Pericardium fibroblast (primary cell): Measurements from ENCODE around the gene RPL28. TPM values are rescaled to one million over a fixed set of nuclear protein-coding genes. Genes with fewer than 3 reads are reported as not detected.

Source experiments
- total RNA-seq: library from RNA; depleted of rRNA; stranded (reverse); fragments of >200 nt; gene quantifications from 2 replicates; pipeline ENCODE4 v1.2.3, GENCODE V29; 2015

Gene RPL28
- total RNA-seq: 452 and 1,009 TPM in 2 replicates

DNA sequence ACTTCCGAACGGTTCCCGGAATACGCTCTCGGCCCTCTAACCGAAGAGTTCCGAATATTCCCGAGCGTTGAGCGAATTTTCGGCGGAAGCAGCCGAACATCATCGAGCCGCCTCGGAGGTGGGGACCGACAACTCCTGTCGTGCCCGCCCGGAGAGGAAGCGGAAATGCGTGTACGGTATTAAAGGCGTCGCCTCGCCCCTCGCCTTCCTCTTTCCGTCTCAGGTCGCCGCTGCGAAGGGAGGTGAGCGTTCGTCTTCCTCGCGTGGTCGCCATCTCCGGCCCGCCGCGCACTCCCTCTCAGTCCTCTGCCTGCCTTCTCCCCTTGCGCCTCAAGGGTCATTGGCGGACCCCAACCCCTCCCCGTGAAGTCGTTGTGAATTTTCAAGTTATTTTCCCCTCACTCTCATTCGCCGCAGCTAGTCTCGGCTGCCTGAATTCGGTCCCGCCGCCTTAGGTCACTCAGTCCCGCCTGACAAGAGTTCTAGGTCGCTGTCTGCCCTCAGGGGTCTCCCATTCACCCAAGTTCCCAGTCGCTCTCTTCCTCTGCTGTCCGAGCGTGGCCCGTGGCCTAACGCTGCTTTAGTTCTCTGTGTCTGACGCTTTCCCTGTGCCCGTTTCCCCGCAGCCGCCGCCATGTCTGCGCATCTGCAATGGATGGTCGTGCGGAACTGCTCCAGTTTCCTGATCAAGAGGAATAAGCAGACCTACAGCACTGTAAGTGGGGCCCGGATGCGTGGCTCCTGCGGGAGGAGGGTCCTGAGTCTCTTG lies at the start of gene RPL28:
Gene RPL28, plus strand, starts transcription at position 209 of the 769 bp plus-strand sequence. Its CDS starts 426 bp downstream, at position 635.

GRCh38 chr19:55339105-55339888 lies 46.4 kb upstream of the RPL28 start, which contains the start of gene KMT5C:
Gene KMT5C, plus strand, starts transcription at chr19:55339876. Its CDS starts 2,061 bp downstream, at chr19:55341937.

DNA sequence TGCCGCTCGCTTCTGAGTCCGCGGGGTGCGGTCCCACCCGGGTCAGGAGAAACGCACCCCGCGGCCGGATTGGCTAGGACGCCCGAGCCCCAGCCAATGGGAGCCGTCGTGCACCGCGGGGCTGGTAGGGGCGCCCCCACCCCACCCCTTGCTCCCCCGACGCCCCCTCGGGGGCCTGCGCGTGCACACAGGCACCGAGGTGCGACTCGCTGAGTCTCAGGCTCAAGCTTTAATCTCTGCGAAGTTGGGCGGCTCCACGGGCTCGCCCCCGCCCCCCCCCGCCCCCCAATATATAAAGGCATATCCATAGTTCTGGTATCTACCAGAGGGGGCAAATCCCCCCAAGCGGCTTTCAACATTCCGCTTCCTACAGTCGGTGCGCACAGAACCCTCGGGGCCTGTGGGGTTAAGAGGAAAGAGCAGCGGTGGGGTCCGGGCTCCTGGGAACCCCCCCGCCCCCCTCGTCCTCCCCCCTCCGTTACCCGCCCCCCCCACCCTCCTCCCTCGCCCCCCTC lies 31.0 kb upstream of the RPL28 start, which contains the start of gene COX6B2:
Gene COX6B2, minus strand, starts transcription at position 22 of the 515 bp plus-strand sequence. CDS start 198 bp downstream, outside the sequence.

GRCh38 chr19:55362990-55363716 lies 22.6 kb upstream of the RPL28 start, which contains the start of gene GARIN5B:
Gene GARIN5B, minus strand, starts transcription at chr19:55363260. Its CDS starts 194 bp downstream, at chr19:55363066.

GRCh38 chr19:55370305-55370988 lies 15.3 kb upstream of the RPL28 start, which contains the start of gene IL11:
Gene IL11, minus strand, starts transcription at chr19:55370463. Its CDS starts 153 bp downstream, at chr19:55370310.

DNA sequence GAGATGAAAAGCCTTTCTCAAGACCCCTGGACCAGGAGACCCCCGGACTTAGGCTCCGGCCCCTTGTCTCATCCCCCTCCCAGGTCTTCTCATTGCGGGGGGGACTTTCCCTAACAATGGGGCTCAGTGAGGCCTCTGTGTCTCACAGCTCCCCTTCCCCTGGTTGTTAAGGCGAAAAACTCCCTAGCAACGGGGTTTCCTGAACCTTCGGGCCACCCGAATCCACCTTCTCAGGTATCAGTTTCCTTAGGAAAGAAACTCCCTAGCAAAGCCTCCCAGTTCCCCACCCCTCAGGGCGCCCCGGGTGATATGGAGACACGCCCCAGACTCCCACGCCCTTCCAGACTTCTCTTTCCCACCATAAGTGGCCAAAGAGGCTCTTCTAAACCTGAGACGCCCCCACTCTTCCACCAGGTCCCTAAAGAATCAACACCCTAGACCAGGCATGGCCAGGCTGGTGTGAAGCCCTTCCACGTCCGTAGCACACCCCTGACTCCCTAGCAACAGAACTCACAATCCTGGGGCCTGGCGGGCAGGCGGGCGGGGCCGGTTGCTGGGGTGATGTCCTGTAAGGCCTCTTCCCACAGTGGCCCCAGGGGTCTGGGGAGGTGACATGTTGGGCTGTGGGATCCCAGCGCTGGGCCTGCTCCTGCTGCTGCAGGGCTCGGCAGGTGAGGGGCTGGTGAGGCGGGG lies 9.3 kb upstream of the RPL28 start, which contains the start of gene TMEM190:
Gene TMEM190, plus strand, starts transcription at position 586 of the 693 bp plus-strand sequence. Its CDS starts 28 bp downstream, at position 614.

GRCh38 chr19:55384131-55384919 lies 1.4 kb upstream of the RPL28 start, which contains the start of gene TMEM238:
Gene TMEM238, minus strand, starts transcription at chr19:55384292. Its CDS starts 33 bp downstream, at chr19:55384259.

GRCh38 chr19:55407550-55407799 lies 21.7 kb downstream of the RPL28 start, which contains the start of gene UBE2S:
Gene UBE2S, minus strand, starts transcription at chr19:55407788. Its CDS starts 199 bp downstream, at chr19:55407589.

DNA sequence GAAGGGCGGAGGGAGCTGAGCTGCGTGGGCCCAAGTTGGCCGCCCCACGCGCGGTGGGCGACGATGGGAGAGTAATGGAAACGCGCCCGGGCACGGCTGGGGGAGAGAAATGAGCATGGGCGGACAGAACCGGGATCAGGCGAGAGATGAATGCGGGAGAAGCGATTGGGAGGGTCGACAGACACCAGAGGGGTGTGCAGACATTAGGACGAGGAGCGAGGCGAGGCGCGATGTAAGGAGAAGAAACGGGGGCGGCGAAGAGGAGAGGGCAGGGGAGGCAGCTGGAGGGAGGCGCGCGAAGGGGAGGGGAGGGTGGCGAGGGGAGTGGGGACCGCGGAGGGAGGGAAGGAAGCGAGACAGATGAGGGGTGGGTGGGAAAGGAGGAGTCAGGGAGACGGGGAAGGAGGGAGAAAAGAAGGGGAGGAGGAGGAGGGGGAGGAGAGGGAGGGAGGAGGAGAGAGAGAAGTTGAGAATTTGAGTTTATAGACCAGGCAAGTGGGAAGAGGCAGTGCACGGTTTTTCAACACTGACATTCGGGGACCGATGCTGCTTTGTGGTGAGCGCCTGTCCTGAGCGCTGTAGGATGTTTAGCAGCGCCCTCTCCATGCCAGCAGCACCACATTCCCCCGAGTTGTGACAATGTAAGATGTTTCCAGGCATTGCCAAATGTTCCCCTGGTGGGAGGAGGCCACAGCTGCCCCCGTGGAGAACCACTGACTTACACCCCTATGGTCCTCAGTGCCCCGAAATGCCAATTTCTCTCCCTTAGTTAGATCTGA lies 57.5 kb downstream of the RPL28 start, which contains the start of gene SHISA7:
Gene SHISA7, minus strand, starts transcription at position 256 of the 779 bp plus-strand sequence. CDS start 437 bp downstream, outside the sequence.

Other genes with a start within 250 kb of the RPL28 start
- 5.4 and 9.0 TPM in 2 replicates for gene TNNT1, start 236.7 kb upstream of the RPL28 start, total RNA-seq
- gene TNNI3, start 228.2 kb upstream of the RPL28 start, total RNA-seq: 0.58 TPM in 1 of 2 replicates, not detected in the other
- 0.26 TPM in 1 of 2 replicates, not detected in the other for gene DNAAF3, start 219.3 kb upstream of the RPL28 start, total RNA-seq
- gene SYT5, start 205.6 kb upstream of the RPL28 start, total RNA-seq: 0.26 TPM in 1 of 2 replicates, not detected in the other
- 7.0 and 9.4 TPM in 2 replicates for gene PTPRH, start 176.4 kb upstream of the RPL28 start, total RNA-seq
- gene TMEM86B, start 157.2 kb upstream of the RPL28 start, total RNA-seq: 0.51 and 0.93 TPM in 2 replicates
- gene PPP6R1, start 126.9 kb upstream of the RPL28 start, total RNA-seq: 30.5 and 31.7 TPM in 2 replicates
- gene HSPBP1, start 105.8 kb upstream of the RPL28 start, total RNA-seq: 26.7 and 37.5 TPM in 2 replicates
- gene BRSK1, start 101.9 kb upstream of the RPL28 start, total RNA-seq: 2.2 and 8.6 TPM in 2 replicates
- not detected in 2 replicates for gene TMEM150B, start 60.6 kb upstream of the RPL28 start, total RNA-seq
- gene KMT5C, start 46.1 kb upstream of the RPL28 start, total RNA-seq: 6.4 and 6.5 TPM in 2 replicates
- not detected in 2 replicates for gene COX6B2, start 31.2 kb upstream of the RPL28 start, total RNA-seq
- not detected in 2 replicates for gene GARIN5B, start 22.7 kb upstream of the RPL28 start, total RNA-seq
- 0.77 TPM in 1 of 2 replicates, not detected in the other for gene IL11, start 15.5 kb upstream of the RPL28 start, total RNA-seq
- 0.17 TPM in 1 of 2 replicates, not detected in the other for gene TMEM190, start 9.1 kb upstream of the RPL28 start, total RNA-seq
- gene TMEM238, start 1.6 kb upstream of the RPL28 start, total RNA-seq: 0.23 and 0.60 TPM in 2 replicates
- 42.2 and 50.1 TPM in 2 replicates for gene UBE2S, start 21.9 kb downstream of the RPL28 start, total RNA-seq
- gene SHISA7, start 57.4 kb downstream of the RPL28 start, total RNA-seq: not detected in 2 replicates
- 86.5 and 89.5 TPM in 2 replicates for gene ISOC2, start 75.7 kb downstream of the RPL28 start, total RNA-seq
- gene C19orf85, start 78.8 kb downstream of the RPL28 start, total RNA-seq: not detected in 2 replicates
- gene ZNF628, start 90.7 kb downstream of the RPL28 start, total RNA-seq: 1.9 and 4.2 TPM in 2 replicates
- 16.6 and 25.1 TPM in 2 replicates for gene NAT14, start 99.3 kb downstream of the RPL28 start, total RNA-seq
- gene SSC5D, start 102.5 kb downstream of the RPL28 start, total RNA-seq: 9.1 and 19.5 TPM in 2 replicates
- not detected in 2 replicates for gene SBK2, start 151.2 kb downstream of the RPL28 start, total RNA-seq
- gene SBK3, start 159.6 kb downstream of the RPL28 start, total RNA-seq: not detected in 2 replicates
- 10.7 and 11.9 TPM in 2 replicates for gene ZNF579, start 194.9 kb downstream of the RPL28 start, total RNA-seq
- gene FIZ1, start 213.6 kb downstream of the RPL28 start, total RNA-seq: 4.8 and 6.1 TPM in 2 replicates
- 25.6 and 46.4 TPM in 2 replicates for gene ZNF524, start 214.4 kb downstream of the RPL28 start, total RNA-seq
- gene ZNF865, start 219.7 kb downstream of the RPL28 start, total RNA-seq: 4.6 and 4.9 TPM in 2 replicates
- 4.7 and 5.2 TPM in 2 replicates for gene ZNF784, start 238.6 kb downstream of the RPL28 start, total RNA-seq